HepG2 (cell line): ENCODE results near the gene PLPP3. TPM values are rescaled to one million over a fixed set of nuclear protein-coding genes. Genes with fewer than 3 reads are reported as not detected.

Source experiments
- AKNA ChIP-seq: sonication (generic); formaldehyde crosslinking; IDR thresholded peaks from 2 replicates; pipeline ENCODE4 v1.4.0; 2020; ENCODE audit warnings: missing genetic modification reagents, borderline replicate concordance
- GZF1 ChIP-seq: sonication (generic); formaldehyde crosslinking; IDR thresholded peaks from 2 replicates; pipeline ENCODE4 v1.5.1; 2020; ENCODE audit warnings: mild to moderate bottlenecking, missing genetic modification reagents
- HOXA5 ChIP-seq: sonication (generic); formaldehyde crosslinking; IDR thresholded peaks from 2 replicates; pipeline ENCODE4 v1.4.0; 2020; ENCODE audit warnings: missing genetic modification reagents
- RAD51 ChIP-seq: fragments of 450-650 bp; IDR thresholded peaks from 2 replicates; pipeline ENCODE4 v1.6.1; 2016; ENCODE audit warnings: borderline replicate concordance
- RFXANK ChIP-seq: IDR thresholded peaks from 2 replicates; pipeline ENCODE4 v1.6.1; 2016
- TFAP4 ChIP-seq: sonication (generic); IDR thresholded peaks from 2 replicates; pipeline ENCODE4 v1.6.1; 2016; ENCODE audit warnings: low read depth, borderline replicate concordance
- TGIF2 ChIP-seq: IDR thresholded peaks from 2 replicates; pipeline ENCODE4 v1.6.1; 2016; ENCODE audit warnings: control low read depth, missing compliant biosample characterization
- USF2 ChIP-seq, 2 experiments: sonication (generic) in 1 of 2; formaldehyde crosslinking in 1 of 2; IDR thresholded peaks; 2 replicates each; pipeline versions ENCODE4 v1.5.1 to v1.6.1; 2011 to 2020; ENCODE audit warnings: borderline replicate concordance in 1 of 2, low read depth in 1 of 2, low read length in 1 of 2, mild to moderate bottlenecking in 1 of 2, missing genetic modification reagents in 1 of 2, moderate library complexity in 1 of 2
- XBP1 ChIP-seq: sonication (generic); formaldehyde crosslinking; IDR thresholded peaks from 2 replicates; pipeline ENCODE4 v1.5.0; 2020; ENCODE audit warnings: missing genetic modification reagents
- ZBTB7A ChIP-seq: sonication (generic); formaldehyde crosslinking; IDR thresholded peaks from 2 replicates; pipeline ENCODE4 v1.8.0; 2022; ENCODE audit warnings: mild to moderate bottlenecking, missing genetic modification reagents
- ZNF124 ChIP-seq: sonication (generic); formaldehyde crosslinking; IDR thresholded peaks from 2 replicates; pipeline ENCODE4 v1.4.0; 2020; ENCODE audit warnings: missing genetic modification reagents
- ZNF30 ChIP-seq: sonication (generic); formaldehyde crosslinking; IDR thresholded peaks from 2 replicates; pipeline ENCODE4 v1.5.0; 2020; ENCODE audit warnings: mild to moderate bottlenecking, missing genetic modification reagents
- ZNF83 ChIP-seq: sonication (generic); formaldehyde crosslinking; IDR thresholded peaks from 2 replicates; pipeline ENCODE4 v1.4.0; 2020; ENCODE audit warnings: missing genetic modification reagents, mild to moderate bottlenecking, borderline replicate concordance
- ZSCAN22 ChIP-seq: sonication (generic); formaldehyde crosslinking; IDR thresholded peaks from 2 replicates; pipeline ENCODE4 v1.4.0; 2020; ENCODE audit warnings: mild to moderate bottlenecking, missing genetic modification reagents
- polyA plus RNA-seq, 8 experiments: library from polyadenylated mRNA; depleted of rRNA in 3 of 8; stranded (reverse) in 7 of 8; unstranded in 1 of 8; fragments of >200 nt; fragmentation: Illumina TruSeq in 4 of 8; extraction: Trizol in 4 of 8; gene quantifications; 2 replicates each; pipeline versions ENCODE4 v1.2.1 to v1.2.3, GENCODE V29; 2011 to 2016; ENCODE audit warnings: low read depth in 4 of 8, missing spikeins in 1 of 8, mixed read lengths in 1 of 8; ENCODE audit not compliant: insufficient read depth in 1 of 8
- total RNA-seq, 5 experiments: library from RNA; depleted of rRNA; stranded (reverse); fragments of >200 nt; fragmentation: Illumina TruSeq; extraction: Trizol; gene quantifications; 2 replicates each; pipeline ENCODE4 v1.2.3, GENCODE V29; 2016; ENCODE audit warnings: low read depth in 1 of 5
- TF ChIP-seq, protein P1 (sequence below): sonication (generic); formaldehyde crosslinking; IDR thresholded peaks from 2 replicates; pipeline ENCODE4 v1.4.0; 2020; ENCODE audit warnings: mild to moderate bottlenecking, missing genetic modification reagents, borderline replicate concordance
- TF ChIP-seq, protein P2 (sequence below): sonication (generic); formaldehyde crosslinking; IDR thresholded peaks from 2 replicates; pipeline ENCODE4 v1.5.1; 2020; ENCODE audit warnings: mild to moderate bottlenecking, missing genetic modification reagents

PLPP3 gene
- total and polyA plus RNA-seq, 2 of the 13 experiments (the other 11 are each of a cell fraction or from before 2014, with no cell fraction given): 49.7 to 65.8 TPM

GRCh38 chr1:56578138-56578962 is 1.0 kb downstream of the PLPP3 start (continued):
- TF ChIP-seq, protein P1, sequence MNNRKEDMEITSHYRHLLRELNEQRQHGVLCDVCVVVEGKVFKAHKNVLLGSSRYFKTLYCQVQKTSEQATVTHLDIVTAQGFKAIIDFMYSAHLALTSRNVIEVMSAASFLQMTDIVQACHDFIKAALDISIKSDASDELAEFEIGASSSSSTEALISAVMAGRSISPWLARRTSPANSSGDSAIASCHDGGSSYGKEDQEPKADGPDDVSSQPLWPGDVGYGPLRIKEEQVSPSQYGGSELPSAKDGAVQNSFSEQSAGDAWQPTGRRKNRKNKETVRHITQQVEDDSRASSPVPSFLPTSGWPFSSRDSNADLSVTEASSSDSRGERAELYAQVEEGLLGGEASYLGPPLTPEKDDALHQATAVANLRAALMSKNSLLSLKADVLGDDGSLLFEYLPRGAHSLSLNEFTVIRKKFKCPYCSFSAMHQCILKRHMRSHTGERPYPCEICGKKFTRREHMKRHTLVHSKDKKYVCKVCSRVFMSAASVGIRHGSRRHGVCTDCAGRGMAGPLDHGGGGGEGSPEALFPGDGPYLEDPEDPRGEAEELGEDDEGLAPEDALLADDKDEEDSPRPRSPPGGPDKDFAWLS (CRISPR knock-in tag): no peak
- TF ChIP-seq GZF1 (CRISPR knock-in tag) (no peak), ZBTB7A (no peak), ZNF30 (CRISPR knock-in tag) (no peak), HOXA5 (CRISPR knock-in tag) (no peak; the same call in 1 of the 2 replicates), ZNF83 (CRISPR knock-in tag) (no peak), RAD51 (no peak), TGIF2 (CRISPR knock-in tag) (no peak), XBP1 (no peak), USF2 (IDR thresholded peaks at IDR 0.05; ENCODE audit: low read depth, low read length) (no peak), USF2 (CRISPR knock-in tag; IDR thresholded peaks at IDR 0.05; ENCODE audit: borderline replicate concordance) (no peak), AKNA (CRISPR knock-in tag) (no peak), ZSCAN22 (no peak), TFAP4 (no peak), RFXANK (CRISPR knock-in tag) (no peak), ZNF124 (CRISPR knock-in tag) (no peak)
- TF ChIP-seq, protein P2, sequence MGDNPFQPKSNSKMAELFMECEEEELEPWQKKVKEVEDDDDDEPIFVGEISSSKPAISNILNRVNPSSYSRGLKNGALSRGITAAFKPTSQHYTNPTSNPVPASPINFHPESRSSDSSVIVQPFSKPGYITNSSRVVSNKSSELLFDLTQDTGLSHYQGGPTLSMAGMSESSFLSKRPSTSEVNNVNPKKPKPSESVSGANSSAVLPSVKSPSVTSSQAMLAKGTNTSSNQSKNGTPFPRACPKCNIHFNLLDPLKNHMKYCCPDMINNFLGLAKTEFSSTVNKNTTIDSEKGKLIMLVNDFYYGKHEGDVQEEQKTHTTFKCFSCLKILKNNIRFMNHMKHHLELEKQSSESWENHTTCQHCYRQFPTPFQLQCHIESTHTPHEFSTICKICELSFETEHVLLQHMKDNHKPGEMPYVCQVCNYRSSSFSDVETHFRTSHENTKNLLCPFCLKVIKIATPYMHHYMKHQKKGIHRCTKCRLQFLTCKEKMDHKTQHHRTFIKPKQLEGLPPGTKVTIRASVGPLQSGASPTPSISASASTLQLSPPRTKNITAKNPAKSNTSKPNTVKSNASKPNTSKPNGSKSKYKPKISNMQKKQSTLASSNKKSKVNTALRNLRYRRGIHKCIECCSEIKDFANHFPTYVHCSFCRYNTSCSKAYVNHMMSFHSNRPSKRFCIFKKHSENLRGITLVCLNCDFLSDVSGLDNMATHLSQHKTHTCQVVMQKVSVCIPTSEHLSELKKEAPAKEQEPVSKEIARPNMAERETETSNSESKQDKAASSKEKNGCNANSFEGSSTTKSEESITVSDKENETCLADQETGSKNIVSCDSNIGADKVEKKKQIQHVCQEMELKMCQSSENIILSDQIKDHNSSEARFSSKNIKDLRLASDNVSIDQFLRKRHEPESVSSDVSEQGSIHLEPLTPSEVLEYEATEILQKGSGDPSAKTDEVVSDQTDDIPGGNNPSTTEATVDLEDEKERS (CRISPR knock-in tag): no peak
